Cardiac muscle cell (in vitro differentiated cells and primary cell): ENCODE results near the gene FXYD7. TPM values are rescaled to one million over a fixed set of nuclear protein-coding genes. Genes with fewer than 3 reads are reported as not detected.

ENCODE experiments used
- DNase-seq, 2 donors: peaks; one replicate each; pipeline versions ENCODE4 v3.0.0 to v3.0.0-alpha.2; 2010 to 2017; ENCODE audit warnings: low read depth in 1 of 2, low spot score in 1 of 2
- H3K27ac ChIP-seq: fragments of 200-600 bp; sonication (generic); 2 replicates; pipeline ENCODE4 v1.5.1; 2016
- H3K27me3 ChIP-seq: fragments of 200-600 bp; sonication (generic); 2 replicates; pipeline ENCODE4 v1.6.0; 2016; ENCODE audit warnings: control low read depth
- H3K36me3 ChIP-seq: fragments of 200-600 bp; sonication (generic); 2 replicates; pipeline ENCODE4 v1.5.1; 2016; ENCODE audit warnings: control low read depth
- H3K4me1 ChIP-seq: fragments of 200-600 bp; sonication (generic); 2 replicates; pipeline ENCODE4 v1.8.1; 2017; ENCODE audit warnings: low read depth, mild to moderate bottlenecking, mixed run types
- H3K4me3 ChIP-seq: fragments of 200-600 bp; sonication (generic); 2 replicates; pipeline ENCODE4 v1.5.1; 2016; ENCODE audit warnings: mild to moderate bottlenecking
- H3K9me3 ChIP-seq: fragments of 200-600 bp; sonication (generic); 2 replicates; pipeline ENCODE4 v1.5.1; 2017; ENCODE audit warnings: low read depth, mild to moderate bottlenecking, control low read depth
- CTCF ChIP-seq: IDR thresholded peaks from 2 replicates; pipeline ENCODE4 v1.5.1; 2012; ENCODE audit warnings: low read depth, mild to moderate bottlenecking, low read length
- polyA plus RNA-seq: library from polyadenylated mRNA; unstranded; fragments of >200 nt; fragmentation: Nextera tagmentation; extraction: Ambion mirVana; gene quantifications from 2 replicates; pipeline ENCODE4 v1.2.1, GENCODE V29; 2016
- total RNA-seq: library from RNA; depleted of rRNA; stranded (reverse); fragments of >200 nt; gene quantifications from 2 replicates; pipeline ENCODE4 v1.2.3, GENCODE V29; 2016

The FXYD7 gene
- total and polyA plus RNA-seq, 2 experiments from 2014 or later, result 2.6 to 3.5 TPM

GRCh38 chr19:35133826-35134225 lies 9.2 kb upstream of the FXYD7 start:
- Histone ChIP-seq H3K9me3 (no peaks in the 10 kb centered on the region), H3K4me1 (peaks cover 31% of the 10 kb centered on the region), H3K27me3 (no peaks in the 10 kb centered on the region), H3K4me3 (no peak overlapping the region), H3K36me3 (no peaks in the 10 kb centered on the region), H3K27ac (peak overlapping the region; percentile 85)
- no peak for TF ChIP-seq CTCF
- DNase-seq, result no peak

GRCh38 chr19:35134601-35135242 lies 8.3 kb upstream of the FXYD7 start, which contains the start of gene LGI4:
Gene LGI4 (minus strand): TSS chr19:35135059. CDS start chr19:35134680, 379 bp downstream.
- H3K27me3 ChIP-seq, result no peaks in the 10 kb centered on the region
- no peaks in the 10 kb centered on the region for H3K9me3 ChIP-seq
- peak within 1 kb of the TSS; percentile 85 for H3K27ac ChIP-seq
- peak within 1 kb of the TSS; percentile 16 for H3K4me3 ChIP-seq
- no peak for DNase-seq
- H3K4me1 ChIP-seq, result peaks cover 37% of the 10 kb centered on the region
- TF ChIP-seq CTCF, result no peak
- no peaks in the 10 kb centered on the region for H3K36me3 ChIP-seq

- H3K27ac ChIP-seq, result peak overlapping the region; percentile 85
- peak overlapping the region; percentile 16 for H3K4me3 ChIP-seq
These were observed 7.6 kb upstream of the FXYD7 start for GRCh38 chr19:35135389-35135909.

GRCh38 chr19:35136231-35136630 lies 6.8 kb upstream of the FXYD7 start:
- Histone ChIP-seq H3K27me3 (no peaks in the 10 kb centered on the region), H3K9me3 (no peaks in the 10 kb centered on the region), H3K36me3 (no peaks in the 10 kb centered on the region), H3K27ac (peak overlapping the region; percentile 1), H3K4me3 (no peak overlapping the region), H3K4me1 (peaks cover 49% of the 10 kb centered on the region)
- no peak for DNase-seq
- TF ChIP-seq CTCF, result no peak

More at GRCh38 chr19:35135389-35135909, 7.6 kb upstream of the FXYD7 start:
- H3K4me1 ChIP-seq, result peaks cover 44% of the 10 kb centered on the region
- TF ChIP-seq CTCF, result peak; percentile 86
- H3K9me3 ChIP-seq, result no peaks in the 10 kb centered on the region
- no peaks in the 10 kb centered on the region for H3K27me3 ChIP-seq
- peak; percentile 76 to 92 for DNase-seq
- no peaks in the 10 kb centered on the region for H3K36me3 ChIP-seq

GRCh38 chr19:35136977-35137702 lies 5.9 kb upstream of the FXYD7 start:
- Histone ChIP-seq H3K9me3 (no peaks in the 10 kb centered on the region), H3K27ac (no peak overlapping the region), H3K4me1 (peaks cover 52% of the 10 kb centered on the region), H3K36me3 (no peaks in the 10 kb centered on the region), H3K4me3 (no peak overlapping the region), H3K27me3 (peaks cover 8% of the 10 kb centered on the region)
- DNase-seq, result no peak
- no peak for TF ChIP-seq CTCF
